ENCODE results near the gene SWI5. TPM values are rescaled to one million over a fixed set of nuclear protein-coding genes. Genes with fewer than 3 reads are reported as not detected.

Gene SWI5
- total and polyA plus RNA-seq, 9 of the 15 experiments (the other 6 are each of a cell fraction or from before 2014, with no cell fraction given) = 62.8 to 133 (median 95.9) TPM

- TF ChIP-seq CHD7 (IDR thresholded peaks at IDR 0.05; ENCODE audit: low read depth, low read length) (peak; percentile 76), ZNF696 (CRISPR knock-in tag; conservative IDR thresholded peaks at IDR 0.05) (peak; percentile 64; the same call in 1 of the 2 replicates), HDAC2 (IDR thresholded peaks at IDR 0.05) (peak; percentile 22; the same call in 1 of the 2 replicates), NR1H2 (CRISPR knock-in tag; IDR thresholded peaks at IDR 0.05) (no peak), FOXO4 (CRISPR knock-in tag; IDR thresholded peaks at IDR 0.05) (0 out of 2 replicates have a peak, but pooled peaks have one; percentile 5), STAT5A (IDR thresholded peaks at IDR 0.05; ENCODE audit: borderline replicate concordance, low read length) (peak; percentile 47; the same call in 1 of the 2 replicates), RREB1 (CRISPR knock-in tag; IDR thresholded peaks at IDR 0.05) (0 out of 2 replicates have a peak, but pooled peaks have one; percentile 30)
Observed at GRCh38 chr9:128254855-128255759, 21.0 kb upstream of the SWI5 start (continued).
